GM21529 (cell line): ENCODE data around the gene SULT4A1.
A peak's percentile ranks its signal among the peaks of the same experiment; 100 is the strongest.

Experiments
- ATAC-seq: cut with Tn5 transposase; IDR thresholded peaks from one replicate; pipeline ENCODE4 v1.9.1; 2021; ENCODE audit not compliant: unreplicated experiment

The SULT4A1 gene

GRCh38 chr22:43812149-43812842 lies 50.0 kb downstream of the SULT4A1 start, which contains the start of gene EFCAB6:
TSS of gene EFCAB6 (minus strand) at chr22:43812305. CDS start at chr22:43782318, 29,987 bp downstream.
- peak; percentile 83 for ATAC-seq

DNA sequence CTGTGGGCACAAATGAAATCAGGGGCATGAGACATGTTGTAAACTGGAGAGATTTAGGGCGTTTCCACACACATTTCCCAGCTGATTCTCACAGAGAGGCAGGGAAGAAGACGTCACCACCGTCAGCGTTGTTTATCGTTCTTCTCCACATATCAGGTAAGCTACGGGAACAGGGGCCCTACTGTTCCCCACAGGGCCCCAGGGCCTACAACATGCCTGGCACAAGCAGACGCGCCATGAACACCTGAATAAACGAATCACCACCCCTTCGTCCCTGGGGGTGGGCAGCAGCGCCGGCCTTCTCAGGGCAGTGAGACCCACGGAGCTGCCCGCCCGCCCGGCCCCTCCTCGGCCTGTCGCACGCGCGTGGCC lies 50.5 kb downstream of the SULT4A1 start:
- no peak for ATAC-seq

DNA sequence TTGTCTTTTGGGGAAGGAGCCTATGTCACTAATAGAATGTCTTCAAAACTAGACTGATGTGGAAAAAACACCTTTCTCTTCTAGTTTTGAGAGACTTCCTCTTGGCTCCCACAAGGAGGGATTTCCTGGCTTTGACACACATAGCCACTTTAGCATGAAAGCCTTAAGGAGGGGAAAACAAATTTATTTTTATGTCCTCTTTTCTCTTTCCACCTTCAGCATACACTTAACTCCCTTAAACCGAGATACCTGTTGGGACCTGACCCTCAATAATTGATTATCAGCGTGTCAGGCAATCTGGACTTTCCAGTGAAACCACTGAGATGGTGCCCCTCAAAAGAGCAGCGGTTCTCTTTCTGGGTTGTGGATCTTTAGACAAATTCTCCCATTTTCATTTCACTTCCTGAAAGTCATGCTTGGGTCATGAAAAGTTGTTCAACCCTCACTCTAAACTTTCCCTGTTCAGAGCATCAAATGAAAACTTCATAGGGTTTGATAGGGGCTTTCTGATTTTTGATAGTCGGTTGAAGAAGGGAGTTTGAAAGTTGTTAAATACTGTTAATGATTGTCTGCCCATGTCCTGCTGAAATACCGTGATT lies 59.3 kb downstream of the SULT4A1 start:
- no peak for ATAC-seq

- no peak for ATAC-seq
Observed at GRCh38 chr22:43800970-43801369, 61.3 kb downstream of the SULT4A1 start.

- ATAC-seq = peak; percentile 49
Observed at GRCh38 chr22:43798492-43798891, 63.8 kb downstream of the SULT4A1 start.

DNA sequence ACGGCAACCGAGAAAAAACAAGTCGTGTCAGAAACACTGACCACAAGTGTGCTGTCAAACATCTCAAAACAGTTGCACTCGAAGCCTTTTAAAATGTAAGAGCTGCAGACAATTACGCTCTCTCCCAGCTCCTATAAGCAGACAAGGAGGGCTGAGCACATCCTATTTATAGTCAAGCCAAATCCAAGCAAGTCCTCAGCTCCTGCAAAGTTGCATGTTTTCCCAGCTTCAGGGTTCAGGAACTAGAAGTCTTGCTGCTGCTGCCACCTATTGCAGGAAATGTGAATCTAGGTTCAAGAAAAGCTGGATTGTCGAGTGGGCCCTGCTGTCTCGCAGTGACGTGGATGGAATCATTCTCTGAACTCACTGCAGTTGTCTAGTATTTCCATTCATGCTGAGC lies 65.7 kb downstream of the SULT4A1 start:
- ATAC-seq = no peak

- ATAC-seq = no peak
Observed at GRCh38 chr22:43795320-43795719, 67.0 kb downstream of the SULT4A1 start.

DNA sequence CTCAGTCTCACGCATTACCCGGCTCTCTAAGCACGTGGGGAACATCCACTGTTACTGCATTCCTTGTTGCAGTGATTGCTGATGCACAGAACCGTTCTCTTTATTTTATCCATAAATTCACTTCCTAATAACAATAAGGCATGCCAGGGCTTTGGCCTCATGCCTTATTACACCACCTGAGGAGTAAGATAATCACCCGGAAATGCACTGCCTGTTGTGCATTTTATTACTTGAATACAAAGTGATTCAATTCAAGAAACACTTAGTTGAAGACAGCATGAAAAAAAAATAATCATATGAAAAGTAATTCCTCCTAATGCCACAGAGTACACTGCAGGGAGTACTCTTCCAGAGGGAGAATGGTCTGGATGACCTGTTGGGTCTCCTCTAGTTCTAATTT lies 69.4 kb downstream of the SULT4A1 start:
- no peak for ATAC-seq

GRCh38 chr22:43789452-43789851 lies 72.9 kb downstream of the SULT4A1 start:
- ATAC-seq = no peak

GRCh38 chr22:43783777-43784176 lies 78.5 kb downstream of the SULT4A1 start:
- no peak for ATAC-seq

DNA sequence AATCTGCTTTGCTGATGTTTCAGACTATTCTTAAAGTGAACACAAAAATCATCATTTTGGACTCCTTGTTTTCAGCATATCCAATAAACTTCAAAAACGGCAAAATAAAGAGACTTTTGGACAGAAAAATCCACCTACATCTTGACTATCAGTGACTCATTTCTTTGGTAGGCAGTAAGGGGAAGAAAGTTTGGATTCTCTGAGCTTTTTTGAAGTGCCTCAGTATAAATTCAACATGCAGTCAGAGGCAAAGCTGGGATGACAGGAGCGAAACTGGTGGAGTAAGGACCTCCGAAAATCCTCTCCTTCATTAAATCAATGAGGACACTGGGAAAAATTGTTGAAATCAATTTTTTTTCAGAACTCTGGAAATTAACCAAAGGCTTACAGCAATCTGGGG lies 79.9 kb downstream of the SULT4A1 start:
- ATAC-seq = no peak

DNA sequence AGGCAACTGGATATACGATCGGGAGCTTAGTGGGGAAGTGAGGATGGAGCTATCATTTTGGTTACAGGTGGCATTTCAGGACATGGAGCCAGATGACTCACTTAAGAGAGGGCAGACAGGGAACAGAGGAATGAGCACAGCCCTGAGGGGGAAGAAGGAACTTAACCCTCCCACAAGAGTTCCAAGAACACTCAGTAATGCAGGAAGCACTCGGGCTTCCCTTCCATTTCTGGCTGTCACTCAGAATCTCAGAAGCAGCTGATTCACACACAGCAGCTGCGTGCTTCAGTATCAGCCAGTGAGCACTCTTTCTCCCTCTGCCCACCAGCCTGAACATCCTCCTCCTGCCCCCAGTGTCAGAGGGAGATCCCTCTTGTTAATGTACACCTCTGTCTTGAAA lies 85.0 kb downstream of the SULT4A1 start:
- no peak for ATAC-seq

DNA sequence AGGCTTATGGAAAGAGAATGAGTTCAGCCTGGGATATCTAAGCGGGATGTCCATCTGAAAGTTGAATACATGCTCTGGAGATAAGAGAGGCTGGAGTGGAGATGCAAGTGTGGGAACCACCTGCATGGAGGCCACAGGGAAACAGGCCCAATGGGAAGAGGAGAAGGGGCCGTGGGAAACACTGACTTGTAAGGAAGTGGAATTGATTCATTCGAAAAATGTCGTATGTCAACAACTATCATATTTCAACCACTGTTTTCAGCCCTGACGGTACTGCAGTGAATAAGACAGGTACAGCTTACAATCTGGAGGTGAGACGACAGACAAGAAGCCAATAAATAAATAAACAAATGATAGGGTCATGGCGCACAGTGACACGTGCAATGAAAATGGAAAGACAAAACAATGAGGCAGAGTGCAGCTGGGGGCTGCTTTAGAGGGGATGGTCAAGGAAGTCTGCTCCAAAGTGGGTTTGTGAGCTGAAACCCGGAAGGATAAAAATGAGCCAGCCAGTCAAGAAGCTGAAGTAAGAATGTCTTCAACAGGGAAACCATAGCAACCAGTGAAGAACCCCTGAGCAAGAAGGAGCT lies 86.1 kb downstream of the SULT4A1 start:
- ATAC-seq = no peak
